Cardiac septum (tissue), 1 donor: ENCODE measurements around the gene EYS. TPM values are rescaled to one million over a fixed set of nuclear protein-coding genes. Genes with fewer than 3 reads are reported as not detected.

Experiments
- DNase-seq: peaks from one replicate; pipeline ENCODE4 v3.0.0-alpha.2; 2020; ENCODE audit warnings: low spot score
- intact Hi-C: fragments of 100-400 bp; cut with DNase I; formaldehyde crosslinking; loops from one replicate; pipeline ENCODE4 v1.14.0; 2022
- total RNA-seq: library from RNA; stranded (reverse); fragmentation: NEBNext Ultra II Directional; extraction: Animal tissue kit (Norgen Biotek cat#: 25700); gene quantifications from one replicate; pipeline ENCODE4 v1.2.1, GENCODE V29; 2021
- donor health status: DM: no; HTN: no; CAD: no.

Gene EYS
- total RNA-seq, 1 donor from 2014 or later: 0.24 TPM

DNA sequence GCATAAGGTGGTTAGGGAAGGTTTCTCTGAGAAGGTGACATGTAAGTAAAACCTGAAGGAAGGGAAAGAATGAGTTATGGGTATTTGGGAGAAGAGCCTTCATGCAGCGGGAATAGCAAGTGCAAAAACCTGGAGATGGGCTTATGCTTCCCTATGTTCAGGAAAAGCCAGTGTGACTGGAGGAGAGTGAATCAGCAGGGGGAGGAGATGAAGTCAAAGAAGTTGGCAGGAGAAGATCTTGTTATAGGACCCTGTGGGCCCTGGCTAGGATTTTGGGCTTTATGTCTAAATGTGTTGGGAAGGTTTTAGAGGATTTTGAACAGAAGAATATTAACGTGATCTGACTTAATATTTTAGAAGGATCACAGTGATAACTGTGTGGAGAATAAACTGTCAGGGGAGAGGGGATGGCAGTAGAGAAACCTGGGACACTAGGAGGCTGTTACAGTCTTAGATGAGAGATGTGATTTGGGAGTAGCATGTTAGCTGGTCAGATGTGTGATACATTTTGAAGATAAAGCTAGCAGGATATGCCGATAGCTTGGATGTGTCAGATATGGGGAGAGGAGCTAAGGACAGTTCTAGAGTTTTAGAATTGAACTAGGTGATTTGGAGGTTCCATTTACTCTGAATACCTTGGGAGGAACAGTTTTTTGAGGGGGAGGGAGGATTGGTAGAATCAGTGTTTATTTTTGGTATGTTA is 2030.5 kb downstream of the EYS start:
- intact Hi-C loops: no loop called here
- no peak for DNase-seq

- no peak for DNase-seq
- intact Hi-C loops: no loop called here
These were observed 2031.9 kb downstream of the EYS start for GRCh38 chr6:63675138-63675537.

DNA sequence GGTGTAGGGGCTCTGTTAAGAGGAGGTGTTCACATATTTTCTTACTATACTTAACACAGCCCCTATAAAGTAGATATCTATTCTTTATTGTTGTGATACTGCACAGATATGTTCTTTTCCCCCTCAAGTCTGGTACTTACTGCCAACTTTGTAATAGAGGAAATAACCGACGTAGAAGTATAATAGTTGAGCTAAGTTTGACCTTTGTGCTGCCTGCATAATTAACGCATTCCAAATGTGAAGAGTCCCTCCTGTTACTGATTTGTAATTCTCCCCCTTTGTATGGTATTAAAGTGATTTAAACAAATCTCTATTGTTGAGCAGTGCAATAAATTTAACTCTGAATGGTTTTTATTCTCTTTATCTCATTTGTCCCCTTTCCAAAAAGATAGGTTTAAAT is 2032.4 kb downstream of the EYS start:
- DNase-seq: no peak

GRCh38 chr6:63673692-63674091 is 2033.3 kb downstream of the EYS start:
- DNase-seq: no peak
- intact Hi-C loops: no loop called here

More for the DNA sequence above, 2032.4 kb downstream of the EYS start:
- intact Hi-C loops: no loop called here

DNA sequence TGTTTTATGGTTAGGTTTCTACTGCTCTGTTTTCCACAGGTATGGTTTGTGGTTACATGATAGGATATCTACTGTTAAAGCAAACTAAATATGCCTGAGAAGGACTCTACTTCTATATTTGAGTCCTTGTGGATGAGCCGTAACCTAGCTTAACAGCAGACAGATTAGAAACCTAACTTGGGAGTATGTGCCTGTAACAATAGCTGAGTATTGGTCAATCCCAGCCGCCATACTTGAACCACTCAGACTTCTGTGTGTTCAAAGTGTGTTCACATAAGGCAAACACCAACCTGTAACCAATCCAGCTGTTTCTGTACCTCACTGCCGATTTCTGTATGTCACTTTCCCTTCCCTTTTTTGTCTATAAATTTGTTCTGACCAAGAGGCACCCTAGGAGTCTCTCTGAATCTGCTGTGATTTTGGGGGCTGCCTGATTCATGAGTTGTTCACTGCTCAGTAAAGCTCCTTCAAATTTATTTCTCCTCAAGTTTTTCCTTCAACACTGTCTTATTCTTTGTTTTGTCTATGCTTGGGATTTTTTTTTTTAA is 2034.4 kb downstream of the EYS start:
- intact Hi-C loops: no loop called here
- DNase-seq: no peak

GRCh38 chr6:63671098-63671754 is 2035.8 kb downstream of the EYS start:
- no peak for DNase-seq
- intact Hi-C loops: no loop called here
